Astrocyte of the hippocampus (primary cell): ENCODE results near the gene CWF19L1.
"Not testable (repeated sequence)": the region's sequence is repeated elsewhere in the genome, so short reads cannot be mapped to it uniquely, and the experiment has no call there.

Source experiments
- DNase-seq: peaks from one replicate; pipeline ENCODE4 v3.0.0; 2011; ENCODE audit warnings: low read depth, low spot score

CWF19L1 gene

DNA sequence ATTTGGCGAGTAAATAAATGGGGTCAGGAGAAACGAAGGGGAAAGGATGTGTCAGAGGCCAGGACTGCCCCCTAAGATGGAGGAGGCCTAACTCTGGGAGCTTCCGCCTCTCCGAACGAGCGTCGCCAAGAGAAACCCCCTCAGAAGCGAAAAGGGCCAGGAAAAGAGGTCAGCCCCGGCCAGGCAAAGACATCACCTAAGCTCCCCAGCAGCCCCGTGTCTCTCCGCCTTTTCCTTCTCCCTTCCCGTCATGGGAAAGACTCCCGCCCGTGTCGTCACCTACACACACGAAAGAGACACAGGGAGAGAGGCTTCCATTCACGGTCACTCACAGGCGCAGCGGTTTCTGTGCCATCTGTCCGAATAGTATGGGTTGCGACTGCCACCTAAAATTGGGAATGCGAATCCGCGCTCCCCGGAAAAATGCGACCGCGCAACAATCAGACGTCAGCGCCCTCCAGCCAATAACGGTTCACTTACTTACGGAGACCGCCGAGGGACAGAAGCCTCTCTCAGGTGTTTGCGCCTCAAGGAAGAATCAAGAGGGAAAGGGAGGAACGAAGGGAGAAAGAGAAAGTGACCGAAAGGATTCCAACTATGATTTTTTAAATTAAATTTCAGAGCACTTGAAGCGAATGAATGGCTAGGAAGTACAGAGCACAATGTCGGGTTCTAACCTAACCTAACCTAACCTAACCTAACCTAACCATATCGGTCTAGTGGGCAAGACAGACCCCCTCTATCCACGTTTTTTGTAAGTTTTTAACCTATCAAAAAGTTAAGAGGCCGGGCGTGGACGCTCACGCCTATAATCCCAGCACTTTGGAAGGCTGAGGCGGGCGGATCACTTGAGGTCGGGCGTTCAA is at the start of gene CWF19L1:
Gene CWF19L1, minus strand, starts transcription at position 400 of the 866 bp plus-strand sequence. Its CDS starts 45 bp downstream, at position 355.
- peak; percentile 95 for DNase-seq

DNA sequence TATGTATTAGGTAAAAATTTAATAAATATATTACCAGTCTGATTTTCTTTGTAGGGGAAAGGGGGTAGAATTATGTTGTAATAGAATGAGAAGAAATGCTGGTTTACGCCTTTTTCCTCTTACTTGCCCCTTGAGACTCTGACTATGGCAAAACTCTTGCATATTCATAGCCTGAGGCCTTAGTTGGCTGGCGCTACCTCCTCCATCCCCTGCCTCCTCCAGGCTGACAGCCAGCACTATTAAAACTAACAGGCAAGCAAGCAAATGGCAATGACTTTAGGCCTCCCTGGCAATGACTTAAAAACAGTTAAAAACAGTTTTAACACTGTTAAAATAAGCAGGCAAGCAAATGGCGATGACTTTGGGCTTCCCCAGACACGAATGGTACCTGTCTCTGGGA is 48.2 kb upstream of the CWF19L1 start:
- DNase-seq = no peak

DNA sequence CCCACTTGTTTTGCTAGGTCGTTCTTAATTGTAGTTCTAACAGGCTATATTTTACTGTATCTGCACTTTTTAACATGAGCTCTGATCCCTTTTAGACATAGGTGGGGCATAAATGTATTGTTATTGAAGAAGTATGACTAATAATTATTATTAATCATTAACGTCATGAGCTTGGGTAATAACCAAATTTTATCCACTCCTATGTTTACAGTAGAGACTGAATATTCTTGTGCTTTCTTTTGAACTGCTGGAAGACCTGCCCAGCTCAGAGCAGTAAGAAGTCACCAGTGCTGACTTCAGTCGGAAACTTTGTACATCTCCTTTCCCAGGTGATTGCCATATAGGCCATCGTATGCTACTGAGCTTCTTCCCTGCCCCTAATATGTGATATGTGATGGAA is 43.9 kb upstream of the CWF19L1 start:
- no peak for DNase-seq

DNA sequence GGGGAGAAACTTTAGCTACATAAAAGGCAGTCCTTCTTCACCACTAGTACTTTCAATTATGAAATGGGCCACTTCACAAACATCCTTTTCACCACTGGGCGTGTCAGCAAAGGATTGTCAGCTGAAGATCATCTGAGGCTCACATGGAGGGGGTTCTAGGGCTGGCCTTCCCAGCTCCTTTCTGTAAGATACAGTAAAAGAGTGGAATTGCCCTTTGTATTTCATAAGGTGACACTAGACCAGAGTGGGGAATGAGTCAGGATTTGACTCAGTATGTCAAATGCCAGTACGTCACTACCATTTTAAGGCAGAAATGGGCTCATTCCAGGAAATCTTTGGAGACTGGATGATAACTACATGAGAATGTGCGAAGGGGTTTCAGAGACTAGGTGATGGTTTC is 40.2 kb upstream of the CWF19L1 start:
- DNase-seq = peak; percentile 12

DNA sequence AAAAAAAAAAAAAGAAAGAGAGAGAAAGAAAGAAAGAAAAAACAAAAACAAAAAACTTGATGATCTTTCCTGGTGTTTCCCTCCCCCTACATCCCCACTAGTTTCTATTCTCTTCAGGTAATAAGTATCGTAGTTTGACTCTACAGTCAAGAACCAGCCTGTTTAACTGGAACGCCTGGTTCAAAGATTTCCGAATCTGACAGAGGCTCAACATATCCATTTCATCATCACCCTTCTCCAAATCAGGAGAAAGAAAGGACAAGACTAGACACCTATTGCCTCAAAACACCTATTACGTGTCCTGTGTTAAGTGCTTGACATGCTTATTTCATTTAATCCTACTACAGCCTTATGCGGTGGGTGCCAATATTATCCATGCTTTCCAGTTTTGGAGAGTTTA is 39.4 kb upstream of the CWF19L1 start:
- no peak for DNase-seq

DNA sequence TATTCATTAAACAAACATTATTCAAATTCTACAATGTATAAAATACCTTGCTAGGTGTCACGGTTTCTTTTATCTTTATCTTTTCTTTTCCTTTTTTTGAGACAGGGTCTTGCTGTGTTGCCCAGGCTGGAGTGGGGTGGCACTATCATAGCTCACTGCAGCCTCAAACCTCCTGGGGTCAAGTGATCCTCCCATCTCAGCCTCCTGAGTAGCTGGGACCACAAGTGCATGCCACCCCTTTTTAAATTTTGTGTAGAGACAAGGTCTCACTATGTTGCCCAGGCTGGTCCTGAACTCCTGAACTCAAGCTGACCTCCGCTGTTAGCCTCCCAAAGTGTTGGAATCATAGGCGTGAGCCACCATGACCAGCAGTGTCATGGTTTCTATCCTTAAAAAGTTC is 37.0 kb upstream of the CWF19L1 start:
- no peak for DNase-seq

DNA sequence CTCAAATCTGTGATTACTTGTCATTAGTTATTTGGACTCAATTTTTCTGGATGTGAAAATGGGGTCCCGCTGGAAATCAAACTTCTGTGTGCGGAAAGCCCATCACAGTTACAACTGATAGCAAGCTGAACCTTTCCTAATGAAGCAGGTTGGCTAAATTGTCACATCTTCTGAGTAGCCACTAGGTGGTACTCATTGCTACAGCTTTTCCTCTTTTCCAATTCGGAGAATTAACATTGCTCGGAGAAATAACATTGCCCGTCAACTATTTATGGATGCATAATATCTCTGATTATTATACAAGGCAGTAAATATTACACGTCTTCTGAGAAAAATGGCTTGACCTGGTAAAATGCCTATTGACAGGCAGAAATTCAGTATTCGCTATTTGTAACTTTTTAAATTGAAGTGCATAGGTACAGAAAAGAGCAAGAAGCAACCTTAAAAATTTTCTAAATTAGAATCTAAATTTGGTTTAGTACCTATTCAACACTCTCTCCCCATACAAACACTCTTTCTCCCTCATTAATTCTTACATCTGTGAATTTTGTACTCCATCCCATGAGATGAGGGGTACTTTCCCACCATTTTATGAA is 36.4 kb upstream of the CWF19L1 start:
- peak; percentile 26 for DNase-seq

DNA sequence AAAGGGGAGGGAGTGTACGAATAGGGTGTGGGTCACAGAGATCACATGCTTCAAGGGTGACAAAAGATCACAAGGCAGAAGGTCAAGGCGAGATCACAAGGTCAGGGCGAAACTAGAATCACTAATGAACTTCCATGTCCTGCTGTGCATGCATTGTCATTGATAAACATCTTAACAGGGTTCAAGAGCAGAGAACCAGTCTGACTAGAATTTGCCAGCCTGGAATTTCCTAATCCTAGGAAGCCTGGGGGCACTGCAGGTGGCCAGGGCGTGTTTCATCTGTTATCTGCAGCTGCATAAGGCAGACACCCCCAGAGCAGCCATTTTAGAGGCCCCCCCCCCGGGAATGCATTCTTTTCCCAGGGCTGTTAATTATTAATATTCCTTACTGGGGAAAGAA is 33.7 kb upstream of the CWF19L1 start:
- DNase-seq = not testable (repeated sequence)

DNA sequence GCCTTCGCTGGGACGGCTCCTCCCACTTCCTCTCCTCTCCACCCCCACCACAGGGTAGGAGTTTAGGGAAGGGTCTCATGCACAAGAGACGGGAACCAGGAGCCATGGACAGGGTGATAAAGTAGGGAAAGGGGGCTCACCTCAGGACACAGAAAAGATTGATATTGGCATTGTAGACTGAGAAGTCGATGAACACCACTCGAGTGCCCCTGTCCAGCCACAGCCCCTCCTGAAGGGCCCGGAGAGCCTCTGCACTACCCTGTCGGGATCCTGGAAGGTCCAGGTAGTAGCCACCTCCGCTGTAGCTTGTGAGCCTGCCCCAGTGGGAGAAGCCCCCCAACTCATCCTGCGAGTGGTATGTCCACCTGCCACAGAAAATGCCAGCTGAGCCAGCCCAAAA is 29.8 kb upstream of the CWF19L1 start:
- DNase-seq = no peak

DNA sequence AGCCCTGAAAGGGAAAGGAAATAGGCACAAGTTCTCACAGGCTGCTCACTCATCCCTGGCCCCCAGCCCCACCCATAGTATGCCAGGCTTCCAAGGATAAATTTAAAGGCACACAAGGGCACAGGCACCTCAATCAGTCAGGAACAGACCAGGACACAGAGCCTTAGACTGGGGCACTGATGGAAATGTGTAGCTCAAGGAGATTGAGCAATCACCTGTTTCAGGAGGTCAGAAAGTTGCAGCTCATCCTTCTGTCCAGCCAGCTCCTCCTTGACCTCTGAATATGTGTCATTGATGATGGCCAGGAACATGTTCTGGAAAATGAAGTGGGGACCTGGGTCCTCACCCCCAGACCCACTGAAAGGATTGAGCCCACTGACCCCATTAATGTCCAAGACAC is 25.6 kb upstream of the CWF19L1 start:
- no peak for DNase-seq

DNA sequence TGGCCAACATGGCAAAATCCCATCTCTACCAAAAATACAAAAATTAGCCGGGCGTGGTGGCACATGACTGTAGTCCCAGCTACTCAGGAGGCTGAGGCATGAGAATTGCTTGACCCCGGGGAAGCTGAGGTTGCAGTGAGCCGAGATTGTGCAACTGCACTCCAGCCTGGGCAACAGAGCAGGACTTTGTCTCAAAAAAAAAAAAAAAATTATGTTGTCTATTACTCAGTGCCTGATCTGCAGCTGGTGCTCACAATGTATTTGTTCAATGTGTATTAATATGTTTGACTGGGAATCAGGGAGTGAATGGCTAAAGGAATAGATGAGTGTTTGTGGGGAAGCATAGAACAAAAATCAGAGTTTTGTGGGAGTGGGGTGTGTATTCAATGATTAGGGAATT is 24.9 kb upstream of the CWF19L1 start:
- not testable (repeated sequence) for DNase-seq

DNA sequence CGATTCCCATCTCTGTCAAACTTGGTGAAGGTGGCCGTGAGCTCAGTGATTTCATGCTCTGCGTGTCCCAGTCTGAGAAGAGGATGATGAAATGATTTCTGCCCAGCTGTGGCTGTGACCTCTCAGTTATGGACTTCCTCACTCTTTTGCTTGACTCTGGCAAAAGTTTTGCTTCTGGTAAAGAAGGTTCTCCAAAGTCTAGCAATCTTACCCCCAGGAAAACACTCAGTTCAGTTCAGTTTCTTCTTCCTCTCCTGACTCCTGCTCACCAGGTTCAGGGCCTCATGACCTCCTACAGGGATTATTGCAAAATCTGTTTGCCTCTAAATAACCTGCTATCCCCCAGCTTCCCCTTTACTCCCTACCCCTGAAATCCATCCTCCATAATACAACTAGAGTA is 23.9 kb upstream of the CWF19L1 start:
- DNase-seq = no peak

DNA sequence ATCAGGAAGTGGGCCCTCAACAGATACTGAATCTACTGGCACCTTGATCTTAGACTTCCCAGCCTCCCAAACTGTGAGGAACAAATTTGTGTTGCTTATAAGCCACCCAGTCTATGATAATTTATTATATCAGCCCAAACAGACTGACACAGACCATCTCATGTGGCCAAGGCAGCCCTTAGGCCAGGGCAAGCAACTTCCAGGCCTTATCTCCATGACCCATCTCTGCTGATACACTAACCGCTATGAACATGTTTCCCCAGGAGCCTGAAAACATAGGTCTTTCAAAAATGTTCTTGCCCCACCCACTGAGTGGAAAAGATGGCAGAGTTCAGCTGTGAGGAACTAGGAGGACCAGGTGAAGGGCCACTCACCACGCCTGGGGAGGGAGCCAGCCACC is 22.2 kb upstream of the CWF19L1 start:
- no peak for DNase-seq

DNA sequence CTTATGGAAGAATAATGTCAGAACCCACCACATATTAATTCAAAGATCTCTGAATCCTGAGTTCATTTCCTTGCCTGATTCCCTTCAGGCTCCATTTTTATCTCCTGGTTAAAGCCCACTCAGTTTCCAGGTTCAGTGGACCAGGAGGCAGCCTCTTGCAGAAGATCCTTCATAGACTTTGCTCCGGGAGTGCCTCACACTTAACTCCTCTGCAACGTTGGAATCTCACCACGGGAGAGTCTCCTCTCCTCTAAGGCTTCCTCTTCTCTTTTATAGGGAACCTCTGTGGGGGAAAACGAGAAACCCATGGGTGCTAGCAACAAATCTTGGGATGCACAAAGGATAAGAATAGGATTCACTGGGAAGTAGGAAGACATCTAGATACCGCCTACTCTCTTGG is 20.8 kb upstream of the CWF19L1 start:
- DNase-seq = no peak

DNA sequence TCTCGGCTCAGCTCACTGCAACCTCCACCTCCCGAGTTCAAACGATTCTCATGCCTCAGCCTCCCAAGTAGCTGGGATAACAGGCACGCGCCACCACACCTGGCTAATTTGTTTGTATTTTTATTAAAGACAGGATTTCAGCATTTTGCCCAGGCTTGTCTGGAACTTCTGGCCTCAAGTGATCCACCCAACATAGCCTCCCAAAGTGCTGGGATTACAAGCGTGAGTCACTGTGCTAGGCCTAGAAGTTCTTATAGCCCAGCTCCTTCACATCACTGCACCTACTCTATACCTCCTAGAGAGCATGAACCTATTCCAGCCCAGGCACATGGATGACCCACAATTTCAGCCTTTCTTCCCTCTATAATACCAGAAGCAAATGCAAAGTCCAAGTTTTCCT is 20.3 kb upstream of the CWF19L1 start:
- DNase-seq = no peak

DNA sequence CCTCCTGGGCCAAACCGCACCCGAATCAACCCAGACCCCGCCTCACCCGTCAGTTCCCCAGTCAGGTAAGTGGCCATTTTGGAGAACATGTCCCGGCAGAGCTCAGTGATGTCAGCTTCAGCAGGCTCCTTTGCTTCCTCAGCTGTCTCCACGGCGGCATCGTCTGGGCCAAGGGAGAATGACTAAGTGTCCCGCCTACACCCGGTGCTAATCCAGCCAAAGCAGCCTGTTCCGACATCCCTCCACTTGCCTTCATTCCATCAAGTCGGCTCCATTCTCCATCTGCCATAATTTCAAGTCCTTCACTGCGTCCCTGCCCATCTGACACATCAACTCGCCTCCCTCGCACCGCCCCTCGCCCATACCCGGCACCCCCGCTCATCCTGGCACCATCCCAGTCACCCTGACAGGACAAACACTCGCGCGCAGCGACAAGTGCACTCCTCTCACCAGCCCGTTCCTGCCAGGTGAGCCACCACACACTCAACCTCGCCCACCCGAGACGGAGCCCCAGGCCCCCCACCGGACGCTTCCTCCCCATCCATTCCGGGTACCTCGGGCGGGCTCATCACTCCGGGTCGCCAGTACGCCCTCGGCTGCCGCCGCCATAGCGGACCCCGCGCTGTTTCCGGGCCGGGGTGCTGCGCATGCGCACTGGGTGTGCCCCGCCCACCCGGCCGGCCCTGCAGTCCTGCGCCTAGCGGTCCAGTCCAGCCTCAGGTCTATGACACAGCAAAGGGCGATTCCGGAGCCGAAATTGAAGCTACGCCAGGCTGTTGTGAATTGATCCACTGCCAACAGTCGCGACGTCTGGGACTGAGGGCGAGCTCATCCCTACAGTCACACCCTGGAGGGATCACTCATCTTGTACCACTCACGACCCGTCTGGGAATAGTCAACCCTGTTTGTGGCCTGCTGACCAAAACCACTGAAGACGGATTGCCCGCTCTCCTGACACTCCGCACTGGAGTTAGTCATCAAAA is 18.9 kb upstream of the CWF19L1 start, which contains the start of gene BLOC1S2:
Gene BLOC1S2, minus strand, starts transcription at position 630 of the 983 bp plus-strand sequence. Its CDS starts 21 bp downstream, at position 609.
- peak; percentile 95 for DNase-seq

DNA sequence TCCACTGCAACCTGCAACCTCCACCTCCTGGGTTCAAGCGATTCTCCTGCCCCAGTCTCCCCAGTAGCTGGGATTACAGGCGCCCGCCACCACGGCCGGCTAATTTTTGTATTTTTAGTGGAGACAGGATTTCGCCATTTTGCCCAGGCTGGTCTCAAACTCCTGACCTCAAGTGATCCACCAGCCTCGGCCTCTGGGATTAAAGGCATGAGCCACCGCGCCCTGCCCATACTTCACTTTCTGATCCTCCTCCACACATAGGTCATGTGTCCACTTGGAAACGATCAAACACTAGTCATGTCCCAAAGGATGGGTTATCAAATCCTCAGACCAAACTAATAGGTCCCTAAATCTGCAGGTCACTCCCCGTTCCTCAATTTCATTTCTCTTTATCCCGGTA is 17.9 kb upstream of the CWF19L1 start:
- not testable (repeated sequence) for DNase-seq

DNA sequence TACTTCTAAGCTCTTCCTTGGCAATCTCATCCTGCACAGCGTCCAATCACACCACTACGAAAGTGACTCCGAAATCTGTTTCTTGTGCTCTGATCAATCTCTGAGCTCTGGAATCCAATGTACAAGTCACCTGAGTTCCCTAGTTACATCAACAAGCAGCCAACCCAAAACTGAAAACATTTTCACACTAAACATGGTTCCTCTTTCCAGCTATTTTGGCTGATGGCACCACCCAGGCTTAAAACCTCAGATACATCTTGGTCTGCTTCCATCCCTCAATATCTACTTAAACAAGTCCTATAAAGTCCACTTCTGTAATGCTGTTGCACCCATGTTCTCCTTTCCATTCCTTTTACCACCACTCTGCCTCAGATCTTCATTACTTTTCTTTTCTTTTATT is 15.5 kb upstream of the CWF19L1 start:
- DNase-seq = no peak

DNA sequence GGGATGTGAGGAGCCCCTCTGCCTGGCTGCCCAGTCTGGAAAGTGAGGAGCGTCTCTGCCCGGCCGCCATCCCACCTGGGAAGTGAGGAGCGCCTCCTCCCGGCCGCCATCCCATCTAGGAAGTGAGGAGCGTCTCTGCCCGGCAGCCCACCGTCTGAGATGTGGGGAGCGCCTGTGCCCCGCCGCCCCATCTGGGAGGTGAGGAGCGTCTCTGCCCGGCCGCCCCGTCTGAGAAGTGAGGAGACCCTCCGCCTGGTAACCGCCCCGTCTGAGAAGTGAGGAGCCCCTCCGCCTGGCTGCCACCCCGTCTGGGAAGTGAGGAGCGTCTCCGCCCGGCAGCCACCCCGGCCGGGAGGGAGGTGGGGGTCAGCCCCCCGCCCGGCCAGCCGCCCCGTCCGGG is 9.5 kb upstream of the CWF19L1 start:
- DNase-seq = not testable (repeated sequence)

DNA sequence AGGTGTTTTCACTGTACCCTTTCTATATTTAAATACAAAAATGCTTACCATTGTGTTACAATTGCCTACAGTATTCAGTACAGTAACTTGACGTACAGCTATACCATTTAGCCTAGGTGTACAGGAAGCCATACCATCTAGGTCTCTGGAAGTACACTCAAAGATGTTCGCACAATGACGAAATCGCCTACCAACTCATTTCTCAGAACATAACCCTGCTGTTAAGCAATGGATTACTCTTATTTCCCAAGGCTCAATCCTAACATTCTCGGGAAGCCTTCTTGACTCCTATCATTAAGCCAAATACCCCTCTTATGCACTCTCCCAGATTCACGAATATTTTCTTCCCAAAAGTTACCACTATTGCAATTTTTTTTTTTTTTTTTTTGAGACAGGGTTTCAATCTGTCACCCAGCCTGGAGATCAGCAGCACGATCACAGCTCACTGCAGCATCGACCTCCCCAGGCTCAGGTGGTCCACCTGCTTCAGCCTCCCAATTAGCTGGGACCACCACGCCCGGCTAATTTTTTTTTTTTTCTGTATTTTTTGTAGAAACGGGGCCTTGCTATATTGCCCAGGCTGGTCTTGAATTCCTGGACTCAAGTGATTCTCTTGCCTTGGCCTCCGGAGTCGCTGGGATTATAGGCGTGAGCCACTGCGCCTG is 1.5 kb downstream of the CWF19L1 start:
- DNase-seq = no peak

DNA sequence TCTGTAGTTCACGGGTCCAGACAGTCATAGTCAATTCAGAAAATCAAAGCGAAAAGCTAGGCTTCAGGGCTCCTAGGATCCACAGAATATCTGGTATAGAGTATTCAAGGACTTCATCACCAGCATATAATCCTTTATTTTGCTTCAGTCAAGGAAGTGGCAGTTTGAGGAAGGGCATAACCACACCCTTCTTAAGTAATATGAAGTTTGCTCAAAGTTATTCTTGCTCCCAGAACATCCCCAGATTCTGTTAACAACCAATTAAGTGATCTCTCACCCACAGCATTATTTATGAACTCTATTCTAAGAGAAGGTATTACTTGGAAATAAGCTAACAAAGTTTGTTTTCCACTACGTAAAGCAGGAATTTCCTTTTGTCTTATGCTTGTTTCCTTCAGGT is 13.2 kb downstream of the CWF19L1 start:
- DNase-seq = no peak
